Loucy (cell line): ENCODE measurements around the gene CA5A.
"Not testable (repeated sequence)": the region's sequence is repeated elsewhere in the genome, so short reads cannot be mapped to it uniquely, and the experiment has no call there.

ENCODE experiments used
- H2AFZ ChIP-seq: fragments of 200-600 bp; sonication (generic); 2 replicates; pipeline ENCODE4 v1.6.0; 2016; ENCODE audit warnings: antibody characterized with exemption, mild to moderate bottlenecking, low read length, moderate library complexity
- H3F3A ChIP-seq: fragments of 200-600 bp; 2 replicates; pipeline ENCODE4 v1.6.0; 2016; ENCODE audit warnings: antibody characterized with exemption, low read depth, mild to moderate bottlenecking
- H3K27me3 ChIP-seq: fragments of 200-600 bp; sonication (generic); 2 replicates; pipeline ENCODE4 v1.6.1; 2014; ENCODE audit warnings: low read length, mild to moderate bottlenecking; ENCODE audit not compliant: insufficient read depth, poor library complexity, severe bottlenecking
- H3K36me3 ChIP-seq: fragments of 200-600 bp; sonication (generic); 2 replicates; pipeline ENCODE4 v1.6.1; 2016; ENCODE audit warnings: low read length; ENCODE audit not compliant: insufficient read depth
- H3K4me1 ChIP-seq: fragments of 200-600 bp; sonication (generic); 2 replicates; pipeline ENCODE4 v1.5.1; 2014; ENCODE audit warnings: low read length, mild to moderate bottlenecking; ENCODE audit not compliant: insufficient read depth, poor library complexity, severe bottlenecking
- H3K4me2 ChIP-seq: fragments of 200-600 bp; sonication (generic); 2 replicates; pipeline ENCODE4 v1.6.0; 2014; ENCODE audit warnings: antibody characterized with exemption, low read length, low read depth, mild to moderate bottlenecking; ENCODE audit not compliant: poor library complexity, severe bottlenecking
- H3K4me3 ChIP-seq: fragments of 200-600 bp; sonication (generic); 2 replicates; pipeline ENCODE4 v1.5.1; 2014; ENCODE audit warnings: low read length, mild to moderate bottlenecking, mixed read lengths; ENCODE audit not compliant: poor library complexity, severe bottlenecking
- H3K79me2 ChIP-seq: fragments of 200-600 bp; sonication (generic); 2 replicates; pipeline ENCODE4 v1.6.1; 2014; ENCODE audit warnings: low read length; ENCODE audit not compliant: insufficient read depth
- H3K9ac ChIP-seq: fragments of 200-600 bp; sonication (generic); 2 replicates; pipeline ENCODE4 v1.6.0; 2014; ENCODE audit warnings: mild to moderate bottlenecking, low read depth, low read length, moderate library complexity; ENCODE audit not compliant: poor library complexity, severe bottlenecking
- H3K9me2 ChIP-seq: fragments of 200-600 bp; sonication (generic); replicated peaks from 2 replicates; pipeline ENCODE4 v1.6.1; 2016; ENCODE audit warnings: low read depth, low read length, mixed read lengths
- H3K9me3 ChIP-seq: fragments of 200-600 bp; sonication (generic); 2 replicates; pipeline ENCODE4 v1.6.1; 2014; ENCODE audit warnings: mild to moderate bottlenecking, antibody characterized with exemption, low read length, low read depth; ENCODE audit not compliant: insufficient read depth
- H4K20me1 ChIP-seq: fragments of 200-600 bp; sonication (generic); 2 replicates; pipeline ENCODE4 v1.6.0; 2014; ENCODE audit warnings: antibody characterized with exemption, low read length, mild to moderate bottlenecking; ENCODE audit not compliant: insufficient read depth, poor library complexity, severe bottlenecking
- EZH2phosphoT487 ChIP-seq: fragments of 200-600 bp; IDR thresholded peaks from 2 replicates; pipeline ENCODE4 v1.6.1; 2018; ENCODE audit warnings: antibody characterized with exemption, mild to moderate bottlenecking, moderate library complexity, borderline replicate concordance
- TF ChIP-seq, protein P1 (sequence below): fragments of 200-600 bp; sonication (generic); conservative IDR thresholded peaks from 2 replicates; pipeline ENCODE4 v1.5.1; 2014; ENCODE audit warnings: mild to moderate bottlenecking, antibody characterized with exemption, low read length

The CA5A gene

DNA sequence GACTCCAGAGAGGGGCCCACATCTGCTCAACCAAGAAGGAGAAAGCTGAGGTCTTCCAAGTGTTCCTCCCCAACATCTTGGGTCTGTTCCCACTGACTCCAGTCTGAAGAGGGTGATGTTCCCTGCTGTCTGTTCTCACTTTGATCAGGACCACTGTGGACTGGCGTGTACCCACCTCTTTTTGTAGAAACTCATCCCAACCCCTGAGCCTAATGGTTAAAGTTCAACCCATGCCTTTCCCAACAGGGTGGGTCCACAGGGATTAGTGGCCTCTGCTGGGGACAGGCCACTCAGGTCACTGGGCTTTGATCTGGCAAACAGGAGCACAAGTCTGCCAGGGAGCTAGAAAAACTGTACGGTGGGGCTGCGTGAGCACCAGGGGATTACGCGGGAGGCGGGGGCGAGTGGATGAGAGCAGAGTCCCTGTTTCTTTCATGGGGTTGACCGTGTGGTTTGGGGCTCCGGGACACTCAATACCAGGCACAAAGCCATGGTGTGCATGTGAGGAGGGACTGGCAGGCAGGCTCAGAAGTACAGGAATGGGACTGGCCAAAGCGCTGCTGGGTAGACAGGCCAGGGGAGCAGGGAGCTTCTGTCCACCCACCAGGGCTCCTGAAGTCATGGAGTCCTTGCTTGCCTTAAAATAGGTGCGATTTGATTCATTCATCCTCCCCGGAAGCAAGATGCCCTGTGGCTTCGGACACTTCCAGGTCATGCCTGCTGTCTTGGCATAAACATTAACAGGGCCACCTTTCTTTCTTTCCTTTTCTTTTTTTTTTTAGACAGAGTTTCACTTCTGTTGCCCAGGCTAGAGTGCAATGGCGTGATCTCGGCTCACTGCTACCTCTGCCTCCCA, at the start of gene CA5A:
Gene CA5A (minus strand): TSS at position 155 of the 856 bp plus-strand sequence. CDS start 79 bp downstream, at position 76.
- Histone ChIP-seq H3K9me2 (no peaks in the 10 kb centered on the region), H4K20me1 (no peaks in the 10 kb centered on the region), H2AFZ (no peak within 1 kb of the TSS), H3F3A (no peaks in the 10 kb centered on the region), H3K36me3 (no peaks in the 10 kb centered on the region), H3K4me2 (no peak within 1 kb of the TSS), H3K9ac (no peak within 1 kb of the TSS), H3K27me3 (no peaks in the 10 kb centered on the region), H3K79me2 (no peaks in the 10 kb centered on the region), H3K4me3 (no peak within 1 kb of the TSS), H3K9me3 (no peaks in the 10 kb centered on the region), H3K4me1 (no peaks in the 10 kb centered on the region)
- no peak for TF ChIP-seq EZH2phosphoT487
- TF ChIP-seq, protein P1, sequence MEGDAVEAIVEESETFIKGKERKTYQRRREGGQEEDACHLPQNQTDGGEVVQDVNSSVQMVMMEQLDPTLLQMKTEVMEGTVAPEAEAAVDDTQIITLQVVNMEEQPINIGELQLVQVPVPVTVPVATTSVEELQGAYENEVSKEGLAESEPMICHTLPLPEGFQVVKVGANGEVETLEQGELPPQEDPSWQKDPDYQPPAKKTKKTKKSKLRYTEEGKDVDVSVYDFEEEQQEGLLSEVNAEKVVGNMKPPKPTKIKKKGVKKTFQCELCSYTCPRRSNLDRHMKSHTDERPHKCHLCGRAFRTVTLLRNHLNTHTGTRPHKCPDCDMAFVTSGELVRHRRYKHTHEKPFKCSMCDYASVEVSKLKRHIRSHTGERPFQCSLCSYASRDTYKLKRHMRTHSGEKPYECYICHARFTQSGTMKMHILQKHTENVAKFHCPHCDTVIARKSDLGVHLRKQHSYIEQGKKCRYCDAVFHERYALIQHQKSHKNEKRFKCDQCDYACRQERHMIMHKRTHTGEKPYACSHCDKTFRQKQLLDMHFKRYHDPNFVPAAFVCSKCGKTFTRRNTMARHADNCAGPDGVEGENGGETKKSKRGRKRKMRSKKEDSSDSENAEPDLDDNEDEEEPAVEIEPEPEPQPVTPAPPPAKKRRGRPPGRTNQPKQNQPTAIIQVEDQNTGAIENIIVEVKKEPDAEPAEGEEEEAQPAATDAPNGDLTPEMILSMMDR = no peak

DNA sequence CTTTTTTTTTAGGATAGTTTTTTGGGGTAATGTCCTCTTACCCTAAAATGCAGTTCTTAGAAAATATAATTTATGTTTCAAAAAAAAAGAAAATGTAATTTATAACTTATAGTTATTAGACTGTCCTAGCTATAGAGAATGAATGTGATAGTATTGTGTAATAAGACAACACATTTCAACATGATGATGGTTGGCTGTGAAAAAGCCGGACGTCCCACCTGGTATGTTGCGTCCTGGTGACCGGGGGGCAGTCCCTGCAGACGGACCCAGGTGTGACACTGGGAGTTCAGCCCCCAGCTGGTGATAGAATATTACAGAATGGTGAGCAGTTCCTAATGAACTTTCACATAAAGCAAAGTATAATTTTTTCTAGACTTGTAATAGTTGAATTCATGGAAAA, 49.2 kb upstream of the CA5A start:
- H3K27me3 ChIP-seq, H3K9me3 ChIP-seq, H3K4me1 ChIP-seq, H3K79me2 ChIP-seq, H3K4me2 ChIP-seq, H3K9me2 ChIP-seq, H2AFZ ChIP-seq, H3F3A ChIP-seq, H3K4me3 ChIP-seq, H3K9ac ChIP-seq, H3K36me3 ChIP-seq, H4K20me1 ChIP-seq: not testable (repeated sequence)

DNA sequence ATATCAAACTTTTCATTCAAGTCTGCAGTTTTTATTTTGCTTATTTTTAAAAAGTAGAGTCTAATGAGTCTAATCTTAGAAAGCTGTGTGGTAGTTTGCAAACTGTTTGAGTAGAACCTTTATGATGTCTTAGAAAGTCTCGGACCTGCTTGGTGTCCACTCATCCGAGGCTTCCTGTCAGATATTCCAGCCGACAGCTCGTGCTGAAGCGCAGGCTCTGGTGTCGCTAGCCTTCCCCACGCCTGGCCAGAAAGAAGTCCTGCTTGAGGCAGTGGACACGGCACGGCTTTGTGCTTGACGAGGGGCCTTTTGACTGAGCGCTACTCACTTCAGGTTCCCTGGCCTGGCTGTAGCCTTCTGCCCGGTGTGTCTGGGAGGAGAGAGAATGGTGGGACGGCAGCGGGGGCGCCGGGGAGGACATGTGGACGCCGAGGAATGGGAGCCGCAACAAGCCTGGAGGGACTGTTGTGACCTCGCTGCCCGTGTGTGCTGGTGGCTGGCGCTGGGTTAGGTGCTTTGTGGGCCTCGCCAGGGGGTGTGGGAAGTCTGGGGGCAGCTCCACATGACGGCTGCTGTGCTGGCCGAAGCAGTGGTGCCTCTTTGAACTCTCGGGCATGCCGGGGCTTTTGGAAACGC, 48.4 kb upstream of the CA5A start:
- Histone ChIP-seq H3K9me3 (no peaks in the 10 kb centered on the region), H3K36me3 (no peaks in the 10 kb centered on the region), H3K4me2 (no peak overlapping the region), H3K27me3 (no peaks in the 10 kb centered on the region), H3K79me2 (no peaks in the 10 kb centered on the region), H3K9ac (no peak overlapping the region), H4K20me1 (no peaks in the 10 kb centered on the region), H2AFZ (no peak overlapping the region), H3K4me3 (no peak overlapping the region), H3K4me1 (no peaks in the 10 kb centered on the region), H3K9me2 (no peaks in the 10 kb centered on the region), H3F3A (no peaks in the 10 kb centered on the region)
- TF ChIP-seq, protein P1 = no peak
- TF ChIP-seq EZH2phosphoT487 = no peak

DNA sequence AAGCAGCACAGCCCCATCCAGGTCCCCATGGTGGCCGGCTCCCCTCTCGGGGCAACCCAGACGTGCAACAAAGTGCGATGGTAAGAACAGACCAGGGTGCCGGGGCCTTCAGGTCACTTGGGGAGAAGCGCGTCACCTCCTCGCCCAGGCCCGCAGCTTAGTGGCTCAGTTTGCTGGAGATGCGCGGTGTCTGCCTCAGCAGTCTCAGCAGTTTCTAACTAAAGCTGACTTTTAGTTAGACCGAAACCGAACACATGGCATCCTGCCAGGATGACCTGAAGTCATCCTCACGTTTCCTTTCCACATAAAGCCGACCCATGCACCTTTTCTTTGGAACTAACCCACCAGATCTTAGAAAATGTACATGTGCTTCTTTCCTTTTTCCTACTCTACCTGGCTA, 47.9 kb upstream of the CA5A start:
- H3F3A ChIP-seq, H3K79me2 ChIP-seq, H3K4me3 ChIP-seq, H3K4me2 ChIP-seq, H3K4me1 ChIP-seq, H3K36me3 ChIP-seq, H3K9me2 ChIP-seq, H3K9ac ChIP-seq, H3K9me3 ChIP-seq, H2AFZ ChIP-seq, H4K20me1 ChIP-seq, H3K27me3 ChIP-seq: not testable (repeated sequence)

DNA sequence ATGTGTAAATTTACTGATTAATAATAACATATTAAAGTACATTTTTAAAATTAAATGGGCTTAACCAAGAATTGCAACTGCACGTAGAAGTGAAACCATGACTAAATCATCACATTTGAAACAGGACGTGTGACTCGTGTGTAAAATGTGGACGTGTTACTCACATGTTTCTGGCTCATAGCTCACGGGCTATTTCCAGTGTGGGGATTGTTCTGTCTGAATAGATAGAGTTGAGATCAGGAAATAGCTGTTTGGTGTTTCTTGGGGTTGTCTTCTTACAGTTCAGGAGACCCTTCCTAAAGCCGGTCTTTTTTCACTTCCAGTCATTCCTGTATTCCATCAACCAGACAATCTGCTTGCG, 47.4 kb upstream of the CA5A start:
- H3F3A ChIP-seq, H3K4me2 ChIP-seq, H3K9me2 ChIP-seq, H2AFZ ChIP-seq, H3K79me2 ChIP-seq, H3K4me1 ChIP-seq, H3K4me3 ChIP-seq, H3K36me3 ChIP-seq, H3K27me3 ChIP-seq, H3K9ac ChIP-seq, H4K20me1 ChIP-seq, H3K9me3 ChIP-seq: not testable (repeated sequence)
